Measurements from ENCODE around the gene CEP170. TPM values are rescaled to one million over a fixed set of nuclear protein-coding genes. Genes with fewer than 3 reads are reported as not detected.
"Not testable (repeated sequence)": the region's sequence is repeated elsewhere in the genome, so short reads cannot be mapped to it uniquely, and the experiment has no call there.

The CEP170 gene
- total RNA-seq, 1 donor from 2014 or later = 51.3 TPM

DNA sequence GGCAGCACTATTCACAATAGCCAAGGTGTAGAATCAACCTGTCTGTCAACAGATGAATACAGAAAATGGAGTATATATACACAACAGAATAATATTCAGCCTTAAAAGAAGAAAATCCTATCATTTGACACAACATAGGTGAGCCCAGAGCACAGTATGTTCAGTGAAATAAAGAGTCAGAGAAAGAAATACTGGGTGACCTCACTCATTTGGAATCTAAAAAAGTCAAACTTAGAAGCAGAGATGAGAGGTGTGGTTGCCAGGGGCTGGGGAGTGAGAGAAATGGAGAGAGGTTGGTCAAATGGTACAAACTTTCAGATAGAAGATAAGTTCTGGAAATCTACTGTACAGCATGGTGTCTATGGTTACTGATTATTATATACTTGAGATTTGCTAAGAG lies 150.0 kb downstream of the CEP170 start:
- intact Hi-C loops (cut with micrococcal nuclease); DNase-seq; H3K9me3 ChIP-seq (replicated peaks); H3K4me3 ChIP-seq; H3K4me1 ChIP-seq; H3K27me3 ChIP-seq (ENCODE audit: low read depth); H3K36me3 ChIP-seq; H3K27ac ChIP-seq (replicated peaks): not testable (repeated sequence)

- intact Hi-C loops (cut with micrococcal nuclease); H3K4me1 ChIP-seq; H3K4me3 ChIP-seq; DNase-seq; H3K9me3 ChIP-seq (replicated peaks); H3K36me3 ChIP-seq; H3K27ac ChIP-seq (replicated peaks); H3K27me3 ChIP-seq (ENCODE audit: low read depth): not testable (repeated sequence)
Observed at GRCh38 chr1:243104452-243104851, 150.6 kb downstream of the CEP170 start.

DNA sequence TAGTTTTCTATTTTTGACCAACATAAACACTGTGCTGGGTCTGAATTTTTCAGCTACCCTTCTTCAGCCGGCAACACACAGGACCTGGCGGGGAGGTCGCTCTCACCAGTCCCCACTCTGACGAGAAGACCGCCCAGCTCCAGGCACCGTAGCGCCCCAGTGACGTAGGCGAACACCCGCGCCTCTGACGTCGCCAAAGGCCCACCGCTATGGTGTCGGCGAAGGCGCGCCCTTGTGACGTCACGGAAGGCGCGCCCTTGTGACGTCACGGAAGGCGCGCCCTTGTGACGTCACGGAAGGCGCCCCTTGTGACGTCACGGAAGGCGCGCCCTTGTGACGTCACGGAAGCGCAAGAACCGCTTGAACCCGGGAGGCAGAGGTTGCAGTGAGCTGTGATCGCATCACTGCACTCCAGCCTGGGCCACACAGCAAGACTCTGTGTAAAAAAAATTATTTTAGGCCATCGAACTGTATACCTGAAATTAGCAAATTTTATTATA lies 153.5 kb downstream of the CEP170 start:
- H3K27me3 ChIP-seq (ENCODE audit: low read depth); intact Hi-C loops (cut with micrococcal nuclease); H3K36me3 ChIP-seq; H3K9me3 ChIP-seq (replicated peaks); H3K27ac ChIP-seq (replicated peaks); H3K4me1 ChIP-seq; DNase-seq: not testable (repeated sequence)
- peak overlapping the region; percentile 48 for H3K4me3 ChIP-seq

GRCh38 chr1:243087368-243087767 lies 167.7 kb downstream of the CEP170 start:
- H3K9me3 ChIP-seq (replicated peaks); H3K4me1 ChIP-seq; H3K27ac ChIP-seq (replicated peaks); H3K36me3 ChIP-seq; H3K27me3 ChIP-seq (ENCODE audit: low read depth); H3K4me3 ChIP-seq; DNase-seq; intact Hi-C loops (cut with micrococcal nuclease): not testable (repeated sequence)

Other genes starting within 250 kb of the CEP170 start
- 21.4 TPM for gene SDCCAG8, start 760 bp upstream of the CEP170 start, total RNA-seq

All from left ventricle myocardium inferior (tissue), 1 donor.